OCI-M2 (cell line): ENCODE data around the gene TK2.
A peak's percentile ranks its signal among the peaks of the same experiment; 100 is the strongest.
"Not testable (repeated sequence)": the region's sequence is repeated elsewhere in the genome, so short reads cannot be mapped to it uniquely, and the experiment has no call there.

Source experiments
- DNase-seq: peaks from one replicate; lab custom pipeline; 2025; ENCODE audit not compliant: unreplicated experiment; lab: John Stamatoyannopoulos, UW

TK2 gene

GRCh38 chr16:66574081-66574480 lies 24.2 kb upstream of the TK2 start:
- DNase-seq = no peak

- DNase-seq = no peak
Measured at GRCh38 chr16:66572356-66572755, 22.4 kb upstream of the TK2 start.

GRCh38 chr16:66569827-66570405 lies 20.0 kb upstream of the TK2 start:
- DNase-seq = no peak

- DNase-seq = no peak
Measured at GRCh38 chr16:66569131-66569530, 19.2 kb upstream of the TK2 start.

- no peak for DNase-seq
Measured at GRCh38 chr16:66568355-66568754, 18.4 kb upstream of the TK2 start.

- not testable (repeated sequence) for DNase-seq
Measured at GRCh38 chr16:66567270-66567669, 17.3 kb upstream of the TK2 start.

- no peak for DNase-seq
Measured at GRCh38 chr16:66566051-66566901, 16.4 kb upstream of the TK2 start, which contains the start of gene CMTM1. TSS of gene CMTM1 (plus strand) at chr16:66566439. CDS start at chr16:66566514, 75 bp downstream.

- DNase-seq = no peak
Measured at GRCh38 chr16:66563574-66564334, 13.8 kb upstream of the TK2 start.

- no peak for DNase-seq
Measured at GRCh38 chr16:66562986-66563385, 13.1 kb upstream of the TK2 start.

GRCh38 chr16:66562409-66562808 lies 12.5 kb upstream of the TK2 start:
- DNase-seq = no peak

GRCh38 chr16:66561381-66562080 lies 11.6 kb upstream of the TK2 start:
- no peak for DNase-seq

- DNase-seq = no peak
Measured at GRCh38 chr16:66560107-66560506, 10.2 kb upstream of the TK2 start.

GRCh38 chr16:66554495-66554894 lies 4.6 kb upstream of the TK2 start:
- DNase-seq = no peak

- no peak for DNase-seq
Measured at GRCh38 chr16:66554021-66554420, 4.1 kb upstream of the TK2 start.

- no peak for DNase-seq
Measured at GRCh38 chr16:66553223-66553622, 3.3 kb upstream of the TK2 start.

- DNase-seq = peak; percentile 58
Measured at GRCh38 chr16:66552286-66553177, 2.6 kb upstream of the TK2 start, which contains the start of gene CKLF. TSS of gene CKLF (plus strand) at chr16:66552576. CDS start at chr16:66552716, 140 bp downstream.

- no peak for DNase-seq
Measured at GRCh38 chr16:66551788-66552285, 1.9 kb upstream of the TK2 start.

GRCh38 chr16:66551348-66551759 lies 1.4 kb upstream of the TK2 start:
- no peak for DNase-seq

- DNase-seq = no peak
Measured at GRCh38 chr16:66548868-66549267, 1.1 kb downstream of the TK2 start.

GRCh38 chr16:66548068-66548467 lies 1.9 kb downstream of the TK2 start:
- no peak for DNase-seq
